Right lobe of liver (tissue), 6 donors: ENCODE data around the gene CLEC4M. TPM values are rescaled to one million over a fixed set of nuclear protein-coding genes. Genes with fewer than 3 reads are reported as not detected.
"Not testable (repeated sequence)": the region's sequence is repeated elsewhere in the genome, so short reads cannot be mapped to it uniquely, and the experiment has no call there.

Experiments used
- ATAC-seq, 4 donors: fragments of 200-7000 bp; cut with Tn5 transposase; one replicate each; pipeline ENCODE4 v1.9.1; 2020; ENCODE audit warnings: mild to moderate bottlenecking in 4 of 4, moderate library complexity in 4 of 4
- DNase-seq, 3 donors: peaks; one replicate each; pipeline ENCODE4 v3.0.0-alpha.2; 2020
- H3K27ac ChIP-seq, 3 donors: fragments of 200-600 bp; one replicate each; pipeline ENCODE4 v1.8.0; 2022
- H3K27me3 ChIP-seq, 2 donors: fragments of 200-600 bp; one replicate each; pipeline ENCODE4 v1.8.0; 2022
- H3K36me3 ChIP-seq, 4 donors: fragments of 200-600 bp; sonication (generic) in 1 of 4; one replicate each; pipeline versions ENCODE4 v1.5.1 to v1.8.0; 2017 to 2022; ENCODE audit warnings: control low read depth in 1 of 4
- H3K4me1 ChIP-seq, 4 donors: fragments of 200-600 bp; sonication (generic) in 1 of 4; one replicate each; pipeline versions ENCODE4 v1.5.1 to v1.8.0; 2017 to 2022; ENCODE audit warnings: control low read depth in 1 of 4
- H3K4me3 ChIP-seq, 3 donors: fragments of 200-600 bp; one replicate each; pipeline ENCODE4 v1.8.0; 2022
- H3K9me3 ChIP-seq, 4 donors: fragments of 200-600 bp; sonication (generic) in 1 of 4; one replicate each; pipeline versions ENCODE4 v1.5.1 to v1.8.0; 2017 to 2022; ENCODE audit warnings: control low read depth in 1 of 4
- POLR2A ChIP-seq: fragments of 450-650 bp; IDR thresholded peaks from one replicate; pipeline ENCODE4 v1.6.1; 2017; ENCODE audit warnings: antibody characterized with exemption, mild to moderate bottlenecking
- WGBS: methylation state at CpG from one replicate; pipeline ENCODE4 v1.1.6; 2018; ENCODE audit warnings: low coverage, low lambda C conversion rate; ENCODE audit not compliant: insufficient coverage; ENCODE audit errors: missing lambda C conversion rate; 5-methylcytosine and 5-hydroxymethylcytosine counted together
- intact Hi-C, 2 donors: fragments of 100-400 bp; cut with DNase I; formaldehyde crosslinking; loops; one replicate each; pipeline versions ENCODE4 v1.11.2 to v1.14.1; 2022
- total RNA-seq, 6 experiments: library from RNA; depleted of rRNA in 2 of 6; stranded (reverse); fragments of >200 nt in 2 of 6; fragmentation: NEBNext Ultra II Directional in 3 of 6; extraction: Animal tissue kit (Norgen Biotek cat#: 25700) in 3 of 6; gene quantifications; one replicate each; pipeline versions ENCODE4 v1.1.0 to v1.2.4, GENCODE V29; 2016 to 2023
- TF ChIP-seq, protein P1 (sequence below), 4 donors: fragments of 200-600 bp in 3 of 4; fragments of 450-650 bp in 1 of 4; IDR thresholded peaks; one replicate each; pipeline versions ENCODE4 v1.5.1 to v1.8.0; 2016 to 2022; ENCODE audit warnings: antibody characterized with exemption in 4 of 4, mild to moderate bottlenecking in 2 of 4
- donor health status: DM: no; HTN: yes; CAD: no.
- donor health status: DM: no; HTN: no; CAD: no.
- donor health status: DM: no; HTN: no; CAD: no.
- donor health status: DM: no; HTN: yes; CAD: no.
- donor health status: DM: no; HTN: yes; CAD: no.

Gene CLEC4M
- total RNA-seq, 6 experiments from 2014 or later = 12.8 to 64.8 (median 20.8) TPM

DNA sequence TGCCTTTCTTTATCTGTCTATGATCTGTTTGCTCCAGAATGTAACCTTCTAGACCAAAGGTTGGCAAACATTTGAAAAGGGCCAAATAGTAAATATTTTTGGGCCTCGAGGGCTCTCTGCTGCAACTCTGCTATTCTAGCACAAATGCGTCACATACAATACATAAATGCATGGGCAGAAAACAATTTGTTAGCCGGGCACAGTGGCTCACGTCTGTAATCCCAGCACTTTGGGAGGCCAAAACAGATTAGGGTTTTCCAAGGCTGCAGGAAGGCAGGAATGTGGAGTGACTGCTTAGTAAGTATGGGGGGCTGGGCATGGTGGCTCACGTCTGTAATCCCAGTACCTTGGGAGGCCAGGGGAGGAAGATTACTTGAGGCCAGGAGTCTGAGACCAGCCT, 45.1 kb downstream of the CLEC4M start:
- WGBS = 66% methylated on average over 4 of the region's 5 CpGs
- no peak overlapping the region for H3K27ac ChIP-seq
- no peaks in the 10 kb centered on the region for H3K27me3 ChIP-seq
- no peak overlapping the region for H3K4me3 ChIP-seq
- no peaks in the 10 kb centered on the region for H3K4me1 ChIP-seq
- DNase-seq = no peak
- no peak for ATAC-seq
- H3K9me3 ChIP-seq = no peaks in the 10 kb centered on the region
- TF ChIP-seq POLR2A = no peak
- TF ChIP-seq, protein P1, sequence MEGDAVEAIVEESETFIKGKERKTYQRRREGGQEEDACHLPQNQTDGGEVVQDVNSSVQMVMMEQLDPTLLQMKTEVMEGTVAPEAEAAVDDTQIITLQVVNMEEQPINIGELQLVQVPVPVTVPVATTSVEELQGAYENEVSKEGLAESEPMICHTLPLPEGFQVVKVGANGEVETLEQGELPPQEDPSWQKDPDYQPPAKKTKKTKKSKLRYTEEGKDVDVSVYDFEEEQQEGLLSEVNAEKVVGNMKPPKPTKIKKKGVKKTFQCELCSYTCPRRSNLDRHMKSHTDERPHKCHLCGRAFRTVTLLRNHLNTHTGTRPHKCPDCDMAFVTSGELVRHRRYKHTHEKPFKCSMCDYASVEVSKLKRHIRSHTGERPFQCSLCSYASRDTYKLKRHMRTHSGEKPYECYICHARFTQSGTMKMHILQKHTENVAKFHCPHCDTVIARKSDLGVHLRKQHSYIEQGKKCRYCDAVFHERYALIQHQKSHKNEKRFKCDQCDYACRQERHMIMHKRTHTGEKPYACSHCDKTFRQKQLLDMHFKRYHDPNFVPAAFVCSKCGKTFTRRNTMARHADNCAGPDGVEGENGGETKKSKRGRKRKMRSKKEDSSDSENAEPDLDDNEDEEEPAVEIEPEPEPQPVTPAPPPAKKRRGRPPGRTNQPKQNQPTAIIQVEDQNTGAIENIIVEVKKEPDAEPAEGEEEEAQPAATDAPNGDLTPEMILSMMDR (IDR thresholded peaks at IDR 0.05) = no peak
- intact Hi-C loops = loop anchor here in 1 of 2 donors (10.0 kb wide), 1 partner anchor 233 kb away; no protein-coding TSS in a partner anchor
- H3K36me3 ChIP-seq = no peaks in the 10 kb centered on the region

DNA sequence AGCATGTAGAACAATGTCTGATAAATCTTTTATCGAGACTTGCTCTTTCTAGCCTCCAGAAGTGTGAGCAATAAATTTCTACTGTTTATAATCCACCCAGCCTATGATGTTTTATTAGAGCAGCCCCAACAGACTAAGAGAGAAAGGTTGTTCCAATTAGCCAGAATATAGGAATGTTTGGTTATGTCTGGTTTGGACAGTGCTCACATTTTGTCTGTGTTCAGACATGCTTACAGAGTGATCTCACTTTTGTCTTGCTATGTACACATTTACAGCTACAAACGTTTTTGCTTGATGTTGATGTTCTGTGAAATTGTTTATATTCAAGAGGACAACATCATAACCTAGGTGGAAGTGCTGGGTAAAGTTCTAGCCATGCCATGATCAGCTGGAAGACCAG, 48.9 kb downstream of the CLEC4M start:
- no peak for ATAC-seq
- H3K4me3 ChIP-seq = no peak overlapping the region
- H3K36me3 ChIP-seq = no peaks in the 10 kb centered on the region
- intact Hi-C loops = no loop called here
- H3K9me3 ChIP-seq = no peaks in the 10 kb centered on the region
- TF ChIP-seq POLR2A = no peak
- TF ChIP-seq, protein P1 (IDR thresholded peaks at IDR 0.05) = no peak
- DNase-seq = no peak
- H3K4me1 ChIP-seq = no peaks in the 10 kb centered on the region
- 35% methylated on average over 2 of the region's 2 CpGs for WGBS
- no peaks in the 10 kb centered on the region for H3K27me3 ChIP-seq
- H3K27ac ChIP-seq = no peak overlapping the region

DNA sequence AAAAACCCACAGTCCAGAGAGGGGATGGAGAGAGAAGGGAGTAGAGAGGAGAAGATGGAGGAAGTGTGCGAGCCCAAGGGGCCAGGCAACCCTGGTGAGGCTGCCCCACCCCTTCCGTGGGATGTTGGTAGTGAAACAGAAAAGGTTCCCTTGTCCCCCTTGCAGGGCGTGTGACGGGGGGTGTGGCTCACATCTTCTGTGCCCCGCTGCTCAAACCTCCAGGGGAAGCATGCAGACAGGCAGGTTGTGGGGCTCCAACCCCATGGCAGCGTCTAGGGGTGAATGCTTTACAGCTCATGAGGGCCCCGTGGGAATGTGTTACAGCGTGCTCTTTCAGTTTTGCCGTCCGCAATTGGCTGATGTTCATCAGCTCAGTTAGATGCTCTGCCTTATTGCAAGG, 52.3 kb downstream of the CLEC4M start:
- intact Hi-C loops = no loop called here
- H3K27ac ChIP-seq = no peak overlapping the region
- ATAC-seq (no peak), DNase-seq (no peak)
- no peaks in the 10 kb centered on the region for H3K36me3 ChIP-seq
- 32% methylated on average over 5 of the region's 10 CpGs for WGBS
- no peak overlapping the region for H3K4me3 ChIP-seq
- TF ChIP-seq, protein P1 (IDR thresholded peaks at IDR 0.05) = no peak
- TF ChIP-seq POLR2A = no peak
- no peaks in the 10 kb centered on the region for H3K27me3 ChIP-seq
- no peaks in the 10 kb centered on the region for H3K9me3 ChIP-seq
- H3K4me1 ChIP-seq = no peaks in the 10 kb centered on the region

DNA sequence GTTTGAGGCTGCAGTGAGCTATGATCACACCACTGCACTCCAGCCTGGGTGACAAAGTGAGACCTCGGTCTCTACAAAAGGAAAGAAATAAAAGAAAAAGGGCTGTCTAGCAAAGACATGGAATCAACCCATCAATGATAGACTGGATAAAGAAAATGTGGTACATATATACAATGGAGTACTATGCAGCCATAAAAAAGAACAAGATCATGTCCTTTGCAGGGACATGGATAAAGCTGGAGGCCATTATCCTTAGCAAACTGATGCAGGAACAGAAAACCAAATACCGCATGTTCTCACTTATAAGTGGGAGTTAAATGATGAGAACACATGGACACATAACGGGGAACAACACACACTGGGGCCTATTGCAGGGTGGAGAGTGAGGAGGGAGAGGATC, 53.0 kb downstream of the CLEC4M start:
- H3K4me1 ChIP-seq, DNase-seq, H3K27me3 ChIP-seq, H3K36me3 ChIP-seq, H3K4me3 ChIP-seq, H3K27ac ChIP-seq, intact Hi-C loops, ATAC-seq, H3K9me3 ChIP-seq: not testable (repeated sequence)
- 87% methylated on average over 3 of the region's 3 CpGs for WGBS

DNA sequence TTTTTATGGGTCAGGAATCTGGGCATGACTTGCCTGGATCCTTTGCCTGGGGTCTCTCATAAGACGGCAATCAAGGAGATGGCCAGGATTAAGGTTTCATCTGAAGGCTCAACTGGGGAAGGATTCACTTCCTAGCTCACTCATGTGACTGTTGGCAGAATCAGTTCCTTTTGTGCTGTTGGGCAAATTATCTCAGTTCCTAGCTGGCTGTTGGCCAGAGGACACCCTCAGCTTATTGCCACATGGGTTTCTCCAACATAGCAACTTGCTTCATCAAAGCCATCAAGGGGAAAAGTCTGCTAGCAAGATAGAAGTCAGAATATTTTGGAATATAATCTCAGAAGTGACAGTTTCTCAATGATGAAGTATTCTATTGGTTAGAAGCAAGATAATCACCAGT, 54.8 kb downstream of the CLEC4M start:
- H3K27me3 ChIP-seq = no peaks in the 10 kb centered on the region
- no peak for TF ChIP-seq POLR2A
- TF ChIP-seq, protein P1 (IDR thresholded peaks at IDR 0.05) = no peak
- 60% methylated on average over 1 of the region's 1 CpG for WGBS
- no peaks in the 10 kb centered on the region for H3K36me3 ChIP-seq
- no peaks in the 10 kb centered on the region for H3K4me1 ChIP-seq
- DNase-seq (no peak), ATAC-seq (no peak)
- intact Hi-C loops = no loop called here
- no peak overlapping the region for H3K4me3 ChIP-seq
- no peaks in the 10 kb centered on the region for H3K9me3 ChIP-seq
- no peak overlapping the region for H3K27ac ChIP-seq
